Mucosa of stomach (tissue), 1 donor: ENCODE data around the gene FGB.

Experiments used
- H3K27me3 ChIP-seq: one replicate; pipeline ENCODE4 v1.7.0; 2013; ENCODE audit warnings: mild to moderate bottlenecking, low read length; ENCODE audit not compliant: control insufficient read depth, insufficient read depth
- H3K36me3 ChIP-seq: one replicate; pipeline ENCODE4 v1.7.0; 2013; ENCODE audit warnings: low read length; ENCODE audit not compliant: control insufficient read depth, insufficient read depth
- H3K4me1 ChIP-seq: one replicate; pipeline ENCODE4 v1.7.0; 2013; ENCODE audit warnings: mild to moderate bottlenecking, low read length; ENCODE audit not compliant: control insufficient read depth, insufficient read depth
- H3K4me3 ChIP-seq: one replicate; pipeline ENCODE4 v1.7.0; 2013; ENCODE audit warnings: low read length
- H3K9ac ChIP-seq: one replicate; pipeline ENCODE4 v1.7.0; 2013; ENCODE audit warnings: mild to moderate bottlenecking, low read length, moderate library complexity
- H3K9me3 ChIP-seq: one replicate; pipeline ENCODE4 v1.7.0; 2013; ENCODE audit warnings: mild to moderate bottlenecking, low read length, moderate library complexity; ENCODE audit not compliant: control insufficient read depth
- donor health status: Pancreatic carcinoma.

Gene FGB

DNA sequence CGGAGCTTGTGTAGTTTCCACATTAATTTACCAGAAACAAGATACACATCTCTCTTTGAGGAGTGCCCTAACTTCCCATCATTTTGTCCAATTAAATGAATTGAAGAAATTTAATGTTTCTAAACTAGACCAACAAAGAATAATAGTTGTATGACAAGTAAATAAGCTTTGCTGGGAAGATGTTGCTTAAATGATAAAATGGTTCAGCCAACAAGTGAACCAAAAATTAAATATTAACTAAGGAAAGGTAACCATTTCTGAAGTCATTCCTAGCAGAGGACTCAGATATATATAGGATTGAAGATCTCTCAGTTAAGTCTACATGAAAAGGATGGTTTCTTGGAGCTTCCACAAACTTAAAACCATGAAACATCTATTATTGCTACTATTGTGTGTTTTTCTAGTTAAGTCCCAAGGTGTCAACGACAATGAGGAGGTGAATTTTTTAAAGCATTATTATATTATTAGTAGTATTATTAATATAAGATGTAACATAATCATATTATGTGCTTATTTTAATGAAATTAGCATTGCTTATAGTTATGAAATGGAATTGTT lies at the start of gene FGB:
Gene FGB, plus strand, starts transcription at position 315 of the 558 bp plus-strand sequence. Its CDS starts 8 bp downstream, at position 323.
- Histone ChIP-seq H3K27me3 (no peaks in the 10 kb centered on the region), H3K4me1 (no peaks in the 10 kb centered on the region), H3K9me3 (no peaks in the 10 kb centered on the region), H3K36me3 (no peaks in the 10 kb centered on the region), H3K9ac (no peak within 1 kb of the TSS), H3K4me3 (no peak within 1 kb of the TSS)

DNA sequence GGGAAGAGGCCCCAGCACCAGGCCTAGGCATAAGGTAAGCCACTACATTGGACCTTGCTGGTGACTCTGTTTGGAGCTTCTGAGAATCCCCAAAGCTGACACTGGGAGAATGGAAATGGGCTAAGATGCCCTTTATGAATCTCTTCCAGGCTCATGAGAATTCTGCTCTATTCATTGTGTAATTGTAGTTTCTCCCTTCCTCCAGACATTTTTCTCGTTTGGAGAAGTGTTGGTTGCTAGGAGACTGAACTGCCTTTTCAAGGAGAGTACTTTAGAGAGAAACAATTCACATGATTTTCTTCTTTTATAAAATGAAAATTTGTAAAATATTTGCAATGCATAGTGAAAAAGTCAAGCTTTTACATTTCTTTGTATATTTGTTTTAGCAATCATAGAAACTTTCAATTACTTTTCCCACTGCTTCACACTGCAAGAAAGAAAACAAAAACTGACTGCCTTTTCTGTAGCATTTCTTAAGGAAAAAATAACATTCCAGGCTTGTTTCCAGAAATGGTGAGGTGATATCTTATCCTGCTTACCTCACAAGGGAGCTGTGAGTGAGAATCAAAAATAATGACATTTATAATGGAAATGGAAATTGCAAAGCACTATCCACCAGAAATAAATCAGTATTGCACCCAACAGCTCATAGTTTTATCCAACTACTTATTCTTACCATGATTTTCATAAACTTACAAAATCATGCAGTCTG lies 46.3 kb upstream of the FGB start:
- peaks cover 3% of the 10 kb centered on the region for H3K27me3 ChIP-seq
- H3K4me1 ChIP-seq: no peaks in the 10 kb centered on the region
- no peaks in the 10 kb centered on the region for H3K9me3 ChIP-seq
- no peak overlapping the region for H3K9ac ChIP-seq
- no peak overlapping the region for H3K4me3 ChIP-seq
- no peaks in the 10 kb centered on the region for H3K36me3 ChIP-seq

DNA sequence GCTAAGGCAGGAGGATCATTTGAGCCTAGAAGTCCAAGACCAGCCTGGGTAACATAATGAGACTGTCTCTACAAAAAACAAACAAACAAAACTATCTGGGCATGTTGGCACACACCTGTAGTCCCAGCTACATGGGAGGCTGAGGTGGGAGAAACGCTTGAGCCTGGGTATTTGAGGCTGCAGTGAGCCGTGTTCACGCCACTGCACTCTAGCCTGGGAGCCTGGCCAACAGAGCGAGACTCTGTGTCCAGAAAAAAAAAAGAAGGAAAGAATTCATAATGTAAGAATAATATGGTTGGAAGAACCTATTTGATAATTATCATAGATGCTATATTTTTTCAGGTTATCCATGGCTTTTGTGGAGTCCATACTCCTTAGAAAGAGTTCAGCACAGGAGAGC lies 45.2 kb upstream of the FGB start:
- Histone ChIP-seq H3K27me3 (peaks cover 3% of the 10 kb centered on the region), H3K4me3 (no peak overlapping the region), H3K9me3 (no peaks in the 10 kb centered on the region)

DNA sequence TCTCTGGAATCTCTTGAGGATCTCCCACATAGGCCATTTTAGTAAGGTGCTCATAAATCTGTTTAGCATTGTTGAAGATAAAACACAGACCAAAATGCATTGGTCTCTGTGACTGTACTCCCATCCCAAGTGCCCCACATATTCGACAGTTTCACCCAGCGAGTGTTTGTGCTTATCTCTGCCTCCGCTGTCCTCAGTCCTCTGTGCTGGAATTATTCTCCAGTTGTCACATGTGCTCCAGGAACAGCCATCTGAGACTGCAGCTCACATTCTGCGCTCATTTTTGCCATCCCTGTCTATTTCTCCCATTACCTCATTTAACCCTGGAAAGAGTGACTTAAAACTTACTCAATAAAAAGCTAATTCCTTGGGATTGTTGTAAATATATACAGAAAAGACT lies 43.6 kb upstream of the FGB start:
- Histone ChIP-seq H3K4me1 (no peaks in the 10 kb centered on the region), H3K9ac (no peak overlapping the region), H3K27me3 (peaks cover 3% of the 10 kb centered on the region), H3K4me3 (no peak overlapping the region), H3K9me3 (no peaks in the 10 kb centered on the region), H3K36me3 (no peaks in the 10 kb centered on the region)

More for the DNA sequence above, 45.2 kb upstream of the FGB start:
- no peaks in the 10 kb centered on the region for H3K4me1 ChIP-seq
- no peaks in the 10 kb centered on the region for H3K36me3 ChIP-seq
- no peak overlapping the region for H3K9ac ChIP-seq

DNA sequence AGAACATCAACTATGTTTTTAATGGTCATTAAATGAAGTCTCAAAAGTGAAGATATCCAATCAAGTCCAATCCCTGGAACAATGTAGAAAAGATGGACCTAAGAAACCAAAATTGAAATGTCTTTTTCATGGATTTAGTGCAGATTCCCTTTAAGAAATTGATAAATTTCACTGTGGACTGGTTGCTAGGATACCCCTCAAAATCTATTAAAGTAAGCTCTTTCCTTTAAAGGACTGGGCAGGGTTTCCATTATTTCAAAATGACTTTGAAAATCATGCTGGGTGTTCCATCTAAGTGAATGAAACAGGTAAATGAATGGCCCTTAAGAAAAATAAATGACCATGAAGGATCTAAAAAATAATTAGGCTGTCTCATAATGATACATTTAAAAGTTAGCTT lies 41.2 kb upstream of the FGB start:
- no peaks in the 10 kb centered on the region for H3K4me1 ChIP-seq
- no peak overlapping the region for H3K4me3 ChIP-seq
- no peaks in the 10 kb centered on the region for H3K36me3 ChIP-seq
- no peak overlapping the region for H3K9ac ChIP-seq
- peaks cover 3% of the 10 kb centered on the region for H3K27me3 ChIP-seq
- no peaks in the 10 kb centered on the region for H3K9me3 ChIP-seq

DNA sequence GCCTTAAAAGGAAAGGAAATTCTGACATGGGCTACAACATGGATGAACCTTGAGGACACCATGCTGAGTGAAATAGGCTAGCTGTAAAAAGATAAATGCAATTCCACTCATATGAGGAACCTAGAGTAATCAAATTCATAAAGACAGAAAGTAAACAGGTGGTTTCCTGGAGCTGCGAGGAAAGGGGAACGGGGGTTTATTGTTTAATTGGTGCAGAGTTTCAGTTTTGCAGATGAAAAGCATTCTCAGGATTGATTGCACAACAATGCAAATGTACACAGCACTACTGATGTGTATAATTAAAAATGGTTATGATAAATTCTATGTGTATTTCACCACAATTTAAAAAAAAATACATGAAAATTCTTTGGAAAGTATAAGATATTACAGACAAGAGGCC lies 36.7 kb upstream of the FGB start:
- Histone ChIP-seq H3K36me3 (no peaks in the 10 kb centered on the region), H3K4me3 (no peak overlapping the region), H3K9ac (no peak overlapping the region), H3K9me3 (no peaks in the 10 kb centered on the region), H3K27me3 (no peaks in the 10 kb centered on the region), H3K4me1 (no peaks in the 10 kb centered on the region)

DNA sequence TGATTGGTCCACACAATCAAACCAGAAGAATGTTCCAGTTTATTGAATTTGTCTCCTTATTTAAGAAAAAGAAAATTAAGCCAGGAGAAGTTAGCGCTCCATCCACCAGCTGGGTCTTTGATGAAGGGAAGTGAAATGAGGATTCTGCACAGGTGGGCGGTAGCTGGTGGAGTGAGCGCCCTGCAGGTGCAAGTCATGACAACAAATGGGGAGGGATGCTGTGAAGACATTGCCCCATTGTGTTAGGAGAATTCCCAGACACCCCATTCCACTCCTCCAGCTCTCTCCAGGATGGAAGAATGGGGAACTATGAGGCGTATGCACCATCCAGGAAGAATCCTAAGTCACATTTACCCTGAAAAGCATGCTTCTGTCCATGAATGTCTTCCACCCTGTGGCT lies 35.5 kb upstream of the FGB start:
- Histone ChIP-seq H3K9me3 (no peaks in the 10 kb centered on the region), H3K4me3 (no peak overlapping the region), H3K27me3 (no peaks in the 10 kb centered on the region), H3K9ac (no peak overlapping the region), H3K36me3 (no peaks in the 10 kb centered on the region), H3K4me1 (no peaks in the 10 kb centered on the region)

DNA sequence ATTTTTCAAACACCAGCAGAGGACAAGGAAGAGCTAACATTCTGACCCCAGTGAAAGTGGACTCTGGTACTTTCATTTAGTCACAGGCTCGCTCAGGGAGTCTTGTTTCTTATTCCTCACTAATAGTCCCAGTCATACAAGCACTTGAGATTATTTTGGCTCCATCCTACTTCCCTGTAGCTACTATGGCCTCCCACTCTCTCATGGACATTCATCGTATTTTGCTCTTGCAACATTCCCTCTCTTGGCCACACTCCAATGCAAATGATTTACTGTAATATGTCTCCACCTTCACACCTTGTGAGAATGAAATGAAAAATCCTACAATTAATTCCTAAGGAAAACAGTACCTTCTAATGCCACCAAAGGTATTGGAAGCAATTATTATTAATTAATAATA lies 33.9 kb upstream of the FGB start:
- Histone ChIP-seq H3K36me3 (no peaks in the 10 kb centered on the region), H3K27me3 (no peaks in the 10 kb centered on the region), H3K9me3 (no peaks in the 10 kb centered on the region), H3K4me3 (no peak overlapping the region), H3K4me1 (no peaks in the 10 kb centered on the region), H3K9ac (no peak overlapping the region)

DNA sequence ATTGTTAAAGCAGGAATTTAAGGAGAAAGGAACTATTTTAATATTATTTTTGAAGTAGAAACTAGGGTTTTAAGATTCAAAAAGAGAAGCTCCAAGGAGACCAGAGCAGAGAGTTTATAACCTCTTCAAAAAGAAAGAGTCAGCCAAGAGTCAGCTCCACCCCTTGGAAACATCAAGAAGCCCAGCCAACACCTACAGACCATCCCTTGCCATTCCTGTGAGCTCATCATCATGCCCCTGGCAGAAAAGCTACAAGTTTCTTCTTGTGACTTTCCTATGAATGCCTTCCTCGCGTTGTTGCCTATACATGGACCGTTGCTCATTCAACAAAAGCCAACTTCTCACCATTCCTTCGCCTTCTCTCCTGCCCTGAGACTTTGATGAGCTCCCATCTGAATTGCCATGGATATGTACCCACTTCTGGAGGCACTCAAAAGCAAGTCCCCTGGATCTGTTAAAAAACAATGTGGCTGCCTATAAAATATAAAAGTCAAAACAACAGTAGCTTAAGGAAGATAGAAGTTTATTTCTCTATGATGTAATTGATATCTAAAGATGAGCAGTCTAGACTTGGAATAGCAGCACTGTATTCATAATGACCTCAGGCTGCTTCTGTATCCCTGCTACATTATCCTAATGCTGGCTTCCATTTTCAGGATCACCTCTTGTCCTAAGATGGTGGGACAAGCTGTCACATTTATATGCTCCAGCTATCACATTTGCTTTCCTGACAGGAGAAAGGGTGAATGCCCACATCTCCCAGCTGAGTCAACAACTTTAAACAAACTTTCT lies 32.9 kb upstream of the FGB start:
- no peak overlapping the region for H3K4me3 ChIP-seq
- H3K9me3 ChIP-seq: no peaks in the 10 kb centered on the region
- H3K27me3 ChIP-seq: no peaks in the 10 kb centered on the region
- H3K36me3 ChIP-seq: no peaks in the 10 kb centered on the region
- H3K9ac ChIP-seq: no peak overlapping the region
- H3K4me1 ChIP-seq: no peaks in the 10 kb centered on the region

DNA sequence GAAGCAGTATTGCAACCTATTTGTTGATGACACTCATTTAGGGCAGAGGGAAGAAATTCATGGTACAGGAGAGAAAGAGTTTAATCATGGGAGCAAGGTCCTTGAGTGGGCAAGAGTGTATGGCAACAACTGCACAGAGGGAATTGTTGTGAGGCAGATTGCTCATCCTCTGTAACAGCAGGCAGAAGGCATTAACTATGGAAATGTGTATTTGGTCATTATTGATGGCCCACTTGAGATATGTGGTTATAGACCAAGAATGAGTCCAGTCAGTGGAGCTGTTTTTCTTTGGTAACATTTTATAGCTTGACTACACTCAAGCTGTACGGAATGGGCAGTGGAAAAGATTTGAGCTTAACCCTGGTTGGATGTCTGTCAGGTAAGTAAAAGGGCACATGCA lies 28.5 kb upstream of the FGB start:
- H3K4me1 ChIP-seq: no peaks in the 10 kb centered on the region
- peaks cover 4% of the 10 kb centered on the region for H3K36me3 ChIP-seq
- no peak overlapping the region for H3K9ac ChIP-seq
- no peak overlapping the region for H3K4me3 ChIP-seq
- H3K27me3 ChIP-seq: no peaks in the 10 kb centered on the region
- no peaks in the 10 kb centered on the region for H3K9me3 ChIP-seq

DNA sequence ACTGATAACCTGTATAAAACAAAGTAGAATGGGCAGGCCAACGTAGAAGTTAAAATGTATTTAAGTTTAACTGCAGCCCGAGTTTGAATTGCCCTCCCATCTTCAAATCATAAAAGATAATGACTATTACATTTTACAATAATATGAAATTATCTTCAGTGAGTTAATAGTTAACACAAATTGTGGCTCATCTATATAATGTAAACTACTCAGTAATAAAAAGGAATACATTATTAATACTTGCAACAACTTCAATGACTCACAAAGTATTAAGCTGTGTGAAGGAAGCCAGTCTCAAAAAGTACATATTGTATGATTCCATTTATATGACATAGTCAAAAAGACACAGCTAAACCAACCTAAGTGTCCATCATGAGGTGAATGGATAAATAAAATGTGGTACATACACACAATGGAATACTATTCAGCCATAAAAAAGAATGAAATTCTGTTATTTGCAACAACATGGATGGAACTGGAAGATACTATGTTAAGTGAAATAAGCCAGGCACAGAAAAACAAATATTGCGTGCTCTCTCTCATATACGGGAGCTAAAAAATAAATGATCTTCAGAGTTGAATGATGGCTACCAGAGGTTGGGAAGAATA lies 20.4 kb upstream of the FGB start:
- Histone ChIP-seq H3K27me3 (no peaks in the 10 kb centered on the region), H3K4me1 (no peaks in the 10 kb centered on the region), H3K9me3 (no peaks in the 10 kb centered on the region), H3K9ac (no peak overlapping the region), H3K36me3 (peaks cover 2% of the 10 kb centered on the region), H3K4me3 (no peak overlapping the region)

DNA sequence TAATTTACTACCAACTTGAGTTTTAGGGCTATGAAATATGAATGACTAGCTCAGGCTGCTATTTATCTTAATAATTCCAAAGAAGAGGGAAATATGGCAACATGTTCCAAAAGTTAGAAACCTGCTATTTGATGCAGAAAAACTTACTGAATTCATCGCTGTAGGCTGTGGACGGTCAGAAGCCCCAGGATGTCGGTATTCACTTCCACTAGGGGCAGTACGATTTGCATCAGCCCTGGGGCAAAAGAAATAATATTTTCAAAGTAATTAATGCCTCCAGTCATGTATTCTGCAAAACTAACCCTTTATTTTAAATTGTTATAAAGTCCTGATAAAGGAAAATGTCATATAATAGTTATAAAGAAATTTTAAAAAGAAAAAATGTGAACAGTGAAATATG lies 17.1 kb upstream of the FGB start:
- Histone ChIP-seq H3K27me3 (no peaks in the 10 kb centered on the region), H3K9ac (no peak overlapping the region), H3K4me3 (no peak overlapping the region), H3K4me1 (peaks cover 6% of the 10 kb centered on the region), H3K36me3 (no peaks in the 10 kb centered on the region), H3K9me3 (no peaks in the 10 kb centered on the region)
